NCI-H2196 treated with DMSO at 0.1 percent for 48 hours (cell line): ENCODE measurements around the gene ZNF513.
A peak's percentile ranks its signal among the peaks of the same experiment; 100 is the strongest.
"Not testable (repeated sequence)": the region's sequence is repeated elsewhere in the genome, so short reads cannot be mapped to it uniquely, and the experiment has no call there.

Experiments
- DNase-seq: peaks from one replicate; lab custom pipeline; 2025; ENCODE audit not compliant: unreplicated experiment; lab: John Stamatoyannopoulos, UW

Gene ZNF513

GRCh38 chr2:27362678-27363420, 17.7 kb downstream of the ZNF513 start:
- DNase-seq = no peak

- DNase-seq = peak; percentile 91
These were observed 24.0 kb downstream of the ZNF513 start, which contains the start of gene GTF3C2 for GRCh38 chr2:27356382-27357181. TSS of gene GTF3C2 (minus strand) at chr2:27356764. CDS start at chr2:27343554, 13,210 bp downstream.

DNA sequence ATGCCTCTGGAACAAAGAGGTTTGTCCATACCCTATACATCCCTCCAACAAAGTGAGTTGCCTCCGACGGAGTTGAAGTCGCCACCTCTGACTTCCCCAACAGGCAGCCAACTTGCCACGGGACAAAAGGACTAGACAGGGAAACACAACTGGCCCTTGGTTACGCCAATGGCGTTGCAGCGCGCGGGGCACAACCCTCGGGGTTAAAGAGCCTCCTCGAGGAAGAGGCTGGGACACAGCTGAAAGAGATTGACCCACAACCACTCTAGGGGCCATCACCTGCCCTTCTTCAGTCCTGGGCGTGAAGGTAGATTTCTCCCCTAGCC, 24.5 kb downstream of the ZNF513 start:
- DNase-seq = peak; percentile 48

DNA sequence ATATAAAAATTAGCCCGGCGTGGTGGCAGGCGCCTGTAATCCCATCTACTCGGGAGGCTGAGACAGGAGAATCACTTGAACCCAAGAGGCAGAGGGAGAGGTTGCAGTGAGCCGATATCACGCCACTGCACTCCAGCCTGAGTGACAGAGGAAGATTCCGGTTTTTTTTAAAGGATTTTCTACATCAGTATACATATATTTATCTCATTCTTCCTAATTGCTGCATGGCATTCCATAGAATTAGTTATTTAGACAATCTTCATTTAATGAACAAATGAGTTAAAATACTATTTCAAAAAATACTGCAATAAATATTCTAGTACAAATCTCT, 26.0 kb downstream of the ZNF513 start:
- no peak for DNase-seq

DNA sequence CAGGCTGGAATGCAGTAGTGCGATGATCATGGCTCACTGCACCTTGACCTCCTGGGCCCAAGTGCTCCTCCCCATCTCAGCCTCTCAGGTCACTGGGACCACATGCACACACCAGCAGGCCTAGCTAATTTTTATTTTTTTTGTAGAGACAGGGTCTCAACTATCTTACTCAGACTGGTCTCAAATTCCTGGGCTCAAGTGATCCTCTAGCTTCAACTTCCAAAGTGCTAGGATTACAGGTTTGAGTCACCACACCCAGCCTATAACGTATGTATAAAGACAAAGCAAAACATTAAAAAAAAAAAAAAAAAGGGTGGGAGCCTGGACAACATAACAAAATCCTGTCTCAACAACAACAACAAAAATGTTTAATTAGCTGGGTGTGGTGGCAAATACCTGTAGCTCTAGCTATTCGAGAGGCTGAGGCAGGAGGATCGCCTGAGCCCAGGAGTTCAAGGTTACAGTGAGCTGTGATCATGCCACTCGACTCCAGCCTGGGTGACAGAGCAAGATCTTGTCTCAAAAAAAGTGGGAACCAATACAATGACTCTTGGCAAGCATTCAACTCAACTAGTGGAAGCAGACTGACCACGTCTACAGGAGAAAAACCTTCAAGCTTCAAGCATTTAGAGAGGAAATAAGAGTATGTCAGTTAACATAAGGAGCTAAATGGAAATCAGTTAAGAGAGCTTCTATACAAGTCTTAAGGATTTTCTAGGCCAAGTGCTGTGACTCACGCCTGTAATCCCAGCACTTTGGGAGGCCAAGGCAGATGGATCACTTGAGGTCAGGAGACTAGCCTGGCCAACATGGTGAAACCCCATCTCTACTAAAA, 26.6 kb downstream of the ZNF513 start:
- no peak for DNase-seq

DNA sequence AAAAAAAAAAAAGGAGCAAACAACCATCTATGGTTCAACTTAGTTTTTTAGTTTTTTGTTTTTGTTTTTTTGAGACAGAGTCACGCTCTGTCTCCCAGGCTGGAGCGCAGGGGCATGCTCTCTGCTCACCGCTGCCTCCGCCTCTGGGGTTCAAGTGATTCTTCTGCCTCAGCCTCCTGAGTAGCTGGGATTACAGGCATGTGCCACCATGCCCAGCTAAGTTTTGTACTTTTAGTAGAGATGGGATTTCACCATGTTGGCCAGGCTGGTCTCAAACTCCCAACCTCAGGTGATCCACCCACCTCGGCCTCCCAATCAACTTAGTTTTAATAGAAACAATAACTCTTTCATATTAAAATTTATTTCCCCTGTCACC, 27.2 kb downstream of the ZNF513 start:
- DNase-seq = not testable (repeated sequence)

DNA sequence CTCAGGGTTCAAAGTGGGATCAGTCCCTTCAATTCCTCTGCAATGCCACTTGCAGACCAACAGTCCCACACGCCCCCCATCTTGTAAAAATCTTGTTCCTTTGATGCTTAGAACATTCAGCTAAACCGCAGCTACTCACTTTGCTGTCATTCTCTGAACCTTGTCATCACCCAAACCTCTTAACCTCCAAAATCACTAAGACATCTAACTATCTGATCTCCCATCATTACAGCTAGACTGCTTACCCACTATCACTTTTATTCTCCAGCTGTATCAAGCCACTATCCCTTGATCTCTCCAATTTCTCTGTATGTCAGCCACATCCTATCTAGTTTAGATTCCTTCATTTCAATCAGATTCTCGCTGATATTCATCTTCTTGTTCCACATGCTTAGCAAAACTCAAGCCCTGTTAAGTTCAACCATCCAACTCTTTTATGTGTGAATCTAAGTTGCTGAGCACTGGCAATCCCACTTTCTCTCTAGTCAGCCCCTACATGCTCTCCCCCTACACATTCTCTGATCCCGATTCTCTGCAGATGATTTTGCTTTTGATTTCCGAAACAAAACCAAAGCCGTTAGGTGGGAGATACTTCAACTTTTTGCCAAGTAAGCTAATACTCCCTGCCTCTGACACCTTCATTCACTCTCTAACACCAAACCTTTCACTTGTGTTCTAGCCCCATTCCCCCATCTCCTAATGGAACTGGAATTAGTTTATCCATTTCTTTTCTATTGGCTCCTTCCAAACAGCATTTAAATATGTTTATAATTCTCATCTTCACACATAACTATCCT, 28.5 kb downstream of the ZNF513 start:
- no peak for DNase-seq

DNA sequence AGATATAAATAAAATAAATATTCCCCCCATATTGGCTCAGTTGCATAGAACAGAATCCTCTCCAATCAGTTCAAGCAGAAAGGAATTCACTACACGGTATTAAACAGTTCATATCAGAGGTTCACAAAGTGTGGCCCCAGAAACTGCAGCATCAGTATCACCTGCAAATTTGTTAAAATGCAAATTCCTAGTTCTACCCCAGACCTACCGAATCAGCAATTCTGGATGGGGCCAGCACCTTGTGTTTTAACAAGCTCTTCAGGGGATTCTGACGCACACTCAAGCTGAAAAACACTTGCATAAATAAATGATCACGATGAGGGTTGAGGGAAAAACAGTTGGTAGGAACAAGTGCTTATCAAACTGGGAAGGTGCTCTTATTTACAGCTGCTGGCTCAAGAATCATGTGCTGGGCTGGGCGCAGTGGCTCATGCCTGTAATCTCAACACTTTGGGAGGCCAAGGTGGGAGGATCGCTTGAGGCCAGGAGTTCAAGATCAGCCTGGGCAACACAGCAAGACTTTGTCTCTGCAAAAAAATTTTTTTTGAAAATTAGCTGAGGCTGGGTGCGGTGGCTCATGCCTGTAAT, 30.3 kb downstream of the ZNF513 start:
- no peak for DNase-seq

DNA sequence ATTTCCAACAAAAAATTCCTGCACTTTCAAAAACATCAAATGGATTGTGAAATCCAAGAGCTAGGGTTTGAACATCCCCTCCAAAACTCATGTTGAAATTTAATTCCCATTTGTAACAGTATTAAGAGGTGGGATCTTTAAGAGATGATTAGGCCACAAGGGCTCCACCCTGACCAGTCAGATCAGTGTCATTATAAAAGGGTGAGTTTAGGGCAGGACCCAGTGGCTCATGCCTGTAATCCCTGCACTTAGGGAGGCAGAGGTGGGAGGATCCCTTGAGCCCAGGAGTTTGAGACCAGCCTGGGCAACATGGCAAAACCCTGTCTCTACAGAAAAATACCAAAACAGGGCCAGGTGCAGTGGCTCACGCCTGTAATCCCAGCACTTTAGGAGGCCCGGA, 32.9 kb downstream of the ZNF513 start:
- DNase-seq = no peak

- DNase-seq = no peak
These were observed 44.4 kb downstream of the ZNF513 start for GRCh38 chr2:27336173-27336572.

- DNase-seq = no peak
These were observed 45.2 kb downstream of the ZNF513 start for GRCh38 chr2:27335311-27335710.
